ENCODE measurements around the gene MACROD2.

MACROD2 gene

GRCh38 chr20:14935285-14935684 lies 940.0 kb downstream of the MACROD2 start:
- Histone ChIP-seq H3K4me2 (ENCODE audit: low read depth, low read length, poor library complexity, severe bottlenecking) (no peak overlapping the region), H3K27ac (ENCODE audit: low read depth, low read length) (no peak overlapping the region), H3F3A (ENCODE audit: insufficient read depth) (no peaks in the 10 kb centered on the region), H3K79me2 (ENCODE audit: insufficient read depth, low read length) (no peaks in the 10 kb centered on the region), H3K36me3 (ENCODE audit: low read length) (no peaks in the 10 kb centered on the region), H3K9me2 (replicated peaks; ENCODE audit: insufficient read depth, low read length) (no peaks in the 10 kb centered on the region), H3K4me3 (ENCODE audit: insufficient read depth, low read length, poor library complexity, severe bottlenecking) (no peak overlapping the region), H3K9ac (ENCODE audit: low read length) (no peak overlapping the region), H3K27me3 (ENCODE audit: low read length) (no peaks in the 10 kb centered on the region), H2AFZ (ENCODE audit: low read depth, low read length, severe bottlenecking) (no peak overlapping the region), H3K9me3 (ENCODE audit: insufficient read depth, low read length) (no peaks in the 10 kb centered on the region), H4K20me1 (ENCODE audit: low read depth, low read length) (no peaks in the 10 kb centered on the region)
- TF ChIP-seq EZH2phosphoT487 (conservative IDR thresholded peaks at IDR 0.05; ENCODE audit: low read length), result no peak
- TF ChIP-seq CTCF (IDR thresholded peaks at IDR 0.05; ENCODE audit: insufficient read depth, low read length, poor library complexity, severe bottlenecking), result no peak

- Histone ChIP-seq H3K27ac (ENCODE audit: low read depth, low read length) (no peak overlapping the region), H3K4me2 (ENCODE audit: low read depth, low read length, poor library complexity, severe bottlenecking) (no peak overlapping the region), H3K4me3 (ENCODE audit: insufficient read depth, low read length, poor library complexity, severe bottlenecking) (no peak overlapping the region), H4K20me1 (ENCODE audit: low read depth, low read length) (no peaks in the 10 kb centered on the region), H3K9me3 (ENCODE audit: insufficient read depth, low read length) (no peaks in the 10 kb centered on the region), H3K9ac (ENCODE audit: low read length) (no peak overlapping the region), H3K79me2 (ENCODE audit: insufficient read depth, low read length) (no peaks in the 10 kb centered on the region), H3K9me2 (replicated peaks; ENCODE audit: insufficient read depth, low read length) (no peaks in the 10 kb centered on the region), H3K36me3 (ENCODE audit: low read length) (no peaks in the 10 kb centered on the region), H3K27me3 (ENCODE audit: low read length) (no peaks in the 10 kb centered on the region), H3F3A (ENCODE audit: insufficient read depth) (no peaks in the 10 kb centered on the region), H2AFZ (ENCODE audit: low read depth, low read length, severe bottlenecking) (no peak overlapping the region)
- TF ChIP-seq EZH2phosphoT487 (conservative IDR thresholded peaks at IDR 0.05; ENCODE audit: low read length), result no peak
- no peak for TF ChIP-seq CTCF (IDR thresholded peaks at IDR 0.05; ENCODE audit: insufficient read depth, low read length, poor library complexity, severe bottlenecking)
Observed at GRCh38 chr20:14937021-14937420, 941.7 kb downstream of the MACROD2 start.

GRCh38 chr20:14937846-14938245 lies 942.5 kb downstream of the MACROD2 start:
- Histone ChIP-seq H3K27me3 (ENCODE audit: low read length) (no peaks in the 10 kb centered on the region), H3K4me2 (ENCODE audit: low read depth, low read length, poor library complexity, severe bottlenecking) (no peak overlapping the region), H3K9me2 (replicated peaks; ENCODE audit: insufficient read depth, low read length) (no peaks in the 10 kb centered on the region), H3K4me3 (ENCODE audit: insufficient read depth, low read length, poor library complexity, severe bottlenecking) (no peak overlapping the region), H3K9me3 (ENCODE audit: insufficient read depth, low read length) (no peaks in the 10 kb centered on the region), H3K27ac (ENCODE audit: low read depth, low read length) (no peak overlapping the region), H3K79me2 (ENCODE audit: insufficient read depth, low read length) (no peaks in the 10 kb centered on the region), H4K20me1 (ENCODE audit: low read depth, low read length) (no peaks in the 10 kb centered on the region), H3K9ac (ENCODE audit: low read length) (no peak overlapping the region), H2AFZ (ENCODE audit: low read depth, low read length, severe bottlenecking) (no peak overlapping the region), H3F3A (ENCODE audit: insufficient read depth) (no peaks in the 10 kb centered on the region), H3K36me3 (ENCODE audit: low read length) (no peaks in the 10 kb centered on the region)
- TF ChIP-seq CTCF (IDR thresholded peaks at IDR 0.05; ENCODE audit: insufficient read depth, low read length, poor library complexity, severe bottlenecking) (no peak), EZH2phosphoT487 (conservative IDR thresholded peaks at IDR 0.05; ENCODE audit: low read length) (no peak)
